K562 (cell line): Measurements from ENCODE around the gene EML2. TPM values are rescaled to one million over a fixed set of nuclear protein-coding genes. Genes with fewer than 3 reads are reported as not detected.
A peak's percentile ranks its signal among the peaks of the same experiment; 100 is the strongest.

ENCODE experiments used
- COPS2 ChIP-seq: fragments of 450-650 bp; conservative IDR thresholded peaks from 2 replicates; pipeline ENCODE4 v1.6.1; 2016; ENCODE audit warnings: mild to moderate bottlenecking, moderate library complexity
- EHMT2 ChIP-seq: fragments of 450-650 bp; IDR thresholded peaks from 2 replicates; pipeline ENCODE4 v1.6.1; 2018; ENCODE audit warnings: antibody characterized with exemption
- EP300 ChIP-seq: IDR thresholded peaks from 2 replicates; pipeline ENCODE4 v1.6.1; 2012; ENCODE audit warnings: low read length, improper control_type of control experiment
- ETS1 ChIP-seq: conservative IDR thresholded peaks from 2 replicates; pipeline ENCODE4 v1.6.1; 2011; ENCODE audit warnings: low read depth, mild to moderate bottlenecking, low read length; ENCODE audit not compliant: control insufficient read depth
- HDAC1 ChIP-seq, 2 experiments: fragments of 450-650 bp; IDR thresholded peaks; 2 replicates each; pipeline ENCODE4 v1.6.1; 2016 to 2017; ENCODE audit warnings: inconsistent platforms in 1 of 2, mild to moderate bottlenecking in 1 of 2, moderate library complexity in 1 of 2
- HMG20B ChIP-seq: fragments of 250-450 bp; sonication (Bioruptor Pico); IDR thresholded peaks from 2 replicates; pipeline ENCODE4 v1.5.0; 2021; ENCODE audit warnings: mild to moderate bottlenecking
- HNRNPUL1 ChIP-seq: fragments of 200-400 bp; formaldehyde crosslinking; IDR thresholded peaks from 2 replicates; pipeline ENCODE4 v1.6.1; 2017; ENCODE audit warnings: low read length
- IRF1 ChIP-seq: sonication (generic); formaldehyde crosslinking; IDR thresholded peaks from 2 replicates; pipeline ENCODE4 v1.8.0; 2022; ENCODE audit warnings: missing genetic modification reagents, mild to moderate bottlenecking, borderline replicate concordance
- MTA1 ChIP-seq: fragments of 450-650 bp; IDR thresholded peaks from 2 replicates; pipeline ENCODE4 v1.6.1; 2017; ENCODE audit warnings: borderline replicate concordance
- PHF20 ChIP-seq: fragments of 450-650 bp; IDR thresholded peaks from 2 replicates; pipeline ENCODE4 v1.6.1; 2018; ENCODE audit not compliant: partially characterized antibody
- ZBTB17 ChIP-seq: fragments of 450-650 bp; formaldehyde crosslinking; IDR thresholded peaks from 2 replicates; pipeline ENCODE4 v1.4.0; 2020; ENCODE audit warnings: mild to moderate bottlenecking
- ZBTB40 ChIP-seq, 2 experiments: fragments of 450-650 bp in 1 of 2; sonication (generic) in 1 of 2; formaldehyde crosslinking in 1 of 2; IDR thresholded peaks; 2 replicates each; pipeline versions ENCODE4 v1.7.1 to v1.9.0; 2016 to 2022; ENCODE audit warnings: inconsistent platforms in 1 of 2, mild to moderate bottlenecking in 1 of 2, missing genetic modification reagents in 1 of 2
- ZFP30 ChIP-seq: fragments of 250-450 bp; sonication (Bioruptor Pico); IDR thresholded peaks from 2 replicates; pipeline ENCODE4 v1.8.0; 2022; ENCODE audit warnings: moderate library complexity, mild to moderate bottlenecking, inconsistent platforms, borderline replicate concordance
- ZNF12 ChIP-seq: sonication (generic); formaldehyde crosslinking; IDR thresholded peaks from 2 replicates; pipeline ENCODE4 v1.4.0; 2020; ENCODE audit warnings: mild to moderate bottlenecking, missing genetic modification reagents
- ZNF146 ChIP-seq: IDR thresholded peaks from one replicate; pipeline ENCODE4 v1.6.1; 2018; ENCODE audit warnings: missing compliant biosample characterization; ENCODE audit not compliant: unreplicated experiment
- ZNF780A ChIP-seq: fragments of 250-450 bp; sonication (Bioruptor Pico); IDR thresholded peaks from 2 replicates; pipeline ENCODE4 v1.5.0; 2021; ENCODE audit warnings: mild to moderate bottlenecking
- polyA plus RNA-seq, 8 experiments: library from polyadenylated mRNA; depleted of rRNA in 4 of 8; stranded (reverse) in 5 of 8; unstranded in 3 of 8; fragments of >200 nt; fragmentation: Nextera tagmentation in 2 of 8; fragmentation: Illumina TruSeq in 1 of 8; extraction: Ambion mirVana in 2 of 8; extraction: Trizol in 1 of 8; gene quantifications; 2 replicates each; pipeline versions ENCODE4 v1.2.1 to v1.2.3, GENCODE V29; 2011 to 2014; ENCODE audit warnings: inconsistent platforms in 1 of 8, missing spikeins in 1 of 8
- total RNA-seq, 7 experiments: library from RNA; depleted of rRNA in 6 of 7; stranded (reverse); fragments of >200 nt in 6 of 7; fragmentation: Illumina TruSeq in 2 of 7; extraction: Trizol in 2 of 7; gene quantifications; 2 replicates each; pipeline versions ENCODE4 v1.2.1 to v1.2.3, GENCODE V29; 2011 to 2021; ENCODE audit warnings: low replicate concordance in 1 of 7

EML2 gene
- total and polyA plus RNA-seq, 9 of the 15 experiments (the other 6 are each of a cell fraction or from before 2014, with no cell fraction given) = 2.6 to 69.6 (median 24.8) TPM

- no peak for TF ChIP-seq ZBTB40 (IDR thresholded peaks at IDR 0.05)
- TF ChIP-seq ZBTB40 (CRISPR knock-in tag; IDR thresholded peaks at IDR 0.05) = no peak
- TF ChIP-seq HNRNPUL1 = no peak
- no peak for TF ChIP-seq EP300
- TF ChIP-seq HMG20B = no peak
- no peak for TF ChIP-seq ZFP30
- TF ChIP-seq ETS1 = no peak; the same call in 1 of the 2 replicates
- peak in 1 of 2 experiments; percentile 72; a peak in 1 of 4 replicates for TF ChIP-seq HDAC1 (IDR thresholded peaks at IDR 0.05)
- no peak for TF ChIP-seq ZNF12 (CRISPR knock-in tag)
- TF ChIP-seq PHF20 = peak; percentile 36
- TF ChIP-seq ZNF780A (CRISPR knock-in tag) = no peak
- TF ChIP-seq IRF1 (CRISPR knock-in tag) = no peak
- 0 out of 2 replicates have a peak, but pooled peaks have one; percentile 47 for TF ChIP-seq MTA1
- TF ChIP-seq COPS2 = no peak
- no peak for TF ChIP-seq EHMT2
- no peak for TF ChIP-seq ZNF146 (CRISPR knock-in tag)
- TF ChIP-seq ZBTB17 (CRISPR knock-in tag) = no peak
These were observed at the start of gene EML2 (continued) for GRCh38 chr19:45638930-45639729.
